Ishikawa (cell line): Measurements from ENCODE around the gene PARP8.

Experiments used
- EP300 ChIP-seq: IDR thresholded peaks from 2 replicates; pipeline ENCODE4 v1.6.1; 2012; ENCODE audit warnings: borderline replicate concordance
- YY1 ChIP-seq: IDR thresholded peaks from 2 replicates; pipeline ENCODE4 v1.6.1; 2012; ENCODE audit warnings: low read depth
- TF ChIP-seq, protein P1 (sequence below): IDR thresholded peaks from 2 replicates; pipeline ENCODE4 v1.6.1; 2012

GRCh38 chr5:50822761-50823160 lies 156.3 kb downstream of the PARP8 start:
- TF ChIP-seq YY1 = no peak
- TF ChIP-seq EP300 = no peak
- TF ChIP-seq, protein P1, sequence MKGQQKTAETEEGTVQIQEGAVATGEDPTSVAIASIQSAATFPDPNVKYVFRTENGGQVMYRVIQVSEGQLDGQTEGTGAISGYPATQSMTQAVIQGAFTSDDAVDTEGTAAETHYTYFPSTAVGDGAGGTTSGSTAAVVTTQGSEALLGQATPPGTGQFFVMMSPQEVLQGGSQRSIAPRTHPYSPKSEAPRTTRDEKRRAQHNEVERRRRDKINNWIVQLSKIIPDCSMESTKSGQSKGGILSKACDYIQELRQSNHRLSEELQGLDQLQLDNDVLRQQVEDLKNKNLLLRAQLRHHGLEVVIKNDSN = no peak
